NK-92 (cell line): Measurements from ENCODE around the gene WDFY1.
"Not testable (repeated sequence)": the region's sequence is repeated elsewhere in the genome, so short reads cannot be mapped to it uniquely, and the experiment has no call there.

Source experiments
- DNase-seq: peaks from one replicate; lab custom pipeline; 2025; ENCODE audit not compliant: unreplicated experiment; lab: John Stamatoyannopoulos, UW

WDFY1 gene

DNA sequence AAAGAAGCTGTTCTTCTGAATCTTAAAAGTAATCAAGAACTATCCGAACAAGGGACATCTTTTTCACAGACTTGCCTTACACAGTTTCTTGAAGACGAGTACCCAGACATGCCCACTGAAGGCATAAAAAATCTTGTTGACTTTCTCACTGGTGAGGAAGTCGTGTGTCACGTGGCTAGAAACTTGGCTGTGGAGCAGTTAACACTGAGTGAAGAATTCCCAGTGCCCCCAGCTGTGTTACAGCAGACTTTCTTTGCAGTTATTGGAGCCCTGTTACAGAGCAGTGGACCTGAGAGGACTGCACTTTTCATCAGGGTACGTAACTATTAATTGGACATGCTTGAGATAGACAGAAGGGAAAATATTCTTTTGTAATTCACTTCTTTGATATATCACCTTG, 14.6 kb upstream of the WDFY1 start:
- DNase-seq = no peak

DNA sequence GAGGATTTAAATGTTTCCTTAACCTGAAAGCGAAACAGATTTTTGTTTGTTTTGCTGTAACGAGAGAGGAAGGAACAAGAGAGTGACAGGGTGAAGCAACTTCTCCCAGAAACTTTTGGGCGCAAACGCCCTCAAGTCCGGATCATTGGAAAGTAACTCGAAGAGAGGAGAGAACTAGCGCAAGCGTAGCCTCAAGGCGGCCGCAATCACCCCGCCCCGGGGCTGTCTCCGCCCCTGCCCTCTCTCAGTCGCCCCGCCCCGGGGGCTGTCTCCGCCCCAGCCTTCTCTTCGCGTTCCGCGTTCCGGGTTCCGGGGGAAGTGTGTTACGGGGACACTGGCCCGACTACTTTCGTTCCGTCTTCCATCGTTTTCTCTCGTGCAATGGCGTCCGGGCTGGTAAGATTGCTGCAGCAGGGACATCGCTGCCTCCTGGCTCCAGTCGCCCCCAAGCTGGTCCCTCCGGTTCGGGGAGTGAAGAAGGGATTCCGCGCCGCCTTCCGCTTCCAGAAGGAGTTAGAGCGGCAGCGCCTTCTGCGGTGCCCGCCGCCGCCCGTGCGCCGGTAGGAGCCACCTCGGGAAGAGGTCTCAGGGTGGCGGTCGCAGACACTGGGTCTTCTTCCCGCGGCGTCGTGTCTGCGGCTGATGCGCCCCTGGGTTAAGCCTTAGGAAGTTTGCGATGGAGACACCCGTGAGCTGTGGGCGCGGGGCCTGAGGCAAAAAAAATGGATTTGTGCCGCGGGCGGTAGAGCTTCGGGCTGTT, 12.1 kb upstream of the WDFY1 start, which contains the start of gene MRPL44:
Gene MRPL44 (plus strand): TSS at position 372 of the 760 bp plus-strand sequence. CDS start 10 bp downstream, at position 382.
- peak; percentile 54 for DNase-seq

DNA sequence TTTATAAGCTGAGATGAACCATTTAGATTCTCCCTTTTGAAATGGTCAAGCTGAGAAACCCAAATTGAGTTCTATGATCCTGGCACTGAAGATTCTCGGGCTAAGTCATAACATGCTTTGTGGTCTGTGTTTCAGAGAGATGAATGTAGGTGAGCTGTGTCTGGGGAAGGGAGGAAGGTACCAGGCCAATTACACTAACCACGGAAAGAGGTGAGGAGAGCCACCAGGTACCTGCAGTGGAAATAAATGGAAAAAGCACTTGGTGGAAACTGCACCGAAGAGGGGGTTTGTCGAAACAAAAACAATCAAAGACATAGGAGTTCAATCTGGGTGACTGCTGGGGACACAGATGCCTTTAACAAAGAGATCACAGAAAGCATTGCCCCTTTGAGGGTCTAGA, 11.2 kb upstream of the WDFY1 start:
- DNase-seq = no peak

DNA sequence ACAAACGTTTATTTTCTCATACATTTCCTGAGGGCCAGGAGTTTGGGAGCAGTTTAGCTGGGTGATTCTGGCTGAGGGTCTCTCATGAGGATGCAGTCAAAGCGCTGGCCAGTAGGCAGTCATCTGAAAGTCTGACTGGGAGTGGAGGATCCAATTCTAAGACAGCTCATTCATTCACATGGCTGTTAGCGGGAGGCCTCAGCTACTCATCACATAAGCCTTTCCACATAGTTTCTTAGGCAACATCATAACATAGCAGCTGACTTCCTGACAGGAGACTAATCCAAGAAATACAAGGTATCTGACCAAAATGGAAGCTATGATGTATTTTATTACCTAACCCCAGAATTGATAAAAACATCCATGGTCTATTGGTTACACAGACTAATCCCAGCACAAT, 9.3 kb upstream of the WDFY1 start:
- no peak for DNase-seq

DNA sequence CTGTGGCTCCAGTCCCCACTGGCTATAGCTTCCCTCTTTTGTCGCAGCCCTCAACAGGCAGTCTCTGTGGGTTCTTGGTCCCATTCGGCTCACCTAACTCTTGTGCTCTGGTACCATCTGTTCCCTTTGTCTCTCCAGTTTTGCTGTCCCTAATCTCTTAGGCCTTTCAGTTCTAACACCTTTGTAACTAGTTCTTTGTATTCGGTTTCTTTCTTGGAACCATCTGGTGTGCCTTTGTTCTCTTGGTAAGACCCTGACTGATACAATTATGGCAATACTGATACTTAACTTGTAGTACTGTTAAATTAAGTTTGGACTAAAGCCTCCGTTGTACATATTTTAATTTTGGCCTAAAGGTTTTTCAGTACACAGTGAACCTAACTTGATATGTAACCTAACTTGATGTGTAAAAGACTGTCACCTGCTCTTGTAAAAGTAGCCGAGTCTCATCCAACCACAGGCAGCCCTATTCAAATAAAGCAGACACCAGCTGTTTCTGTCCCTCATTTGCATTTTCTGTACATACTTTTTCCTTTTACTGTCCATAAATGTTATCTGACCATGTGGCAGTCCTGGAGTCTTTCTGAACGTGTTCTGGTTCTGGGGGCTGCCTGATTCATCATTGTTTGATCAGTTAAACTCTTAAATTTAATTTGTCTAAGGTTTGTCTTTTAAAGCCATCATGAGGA, 7.3 kb upstream of the WDFY1 start:
- DNase-seq = no peak

DNA sequence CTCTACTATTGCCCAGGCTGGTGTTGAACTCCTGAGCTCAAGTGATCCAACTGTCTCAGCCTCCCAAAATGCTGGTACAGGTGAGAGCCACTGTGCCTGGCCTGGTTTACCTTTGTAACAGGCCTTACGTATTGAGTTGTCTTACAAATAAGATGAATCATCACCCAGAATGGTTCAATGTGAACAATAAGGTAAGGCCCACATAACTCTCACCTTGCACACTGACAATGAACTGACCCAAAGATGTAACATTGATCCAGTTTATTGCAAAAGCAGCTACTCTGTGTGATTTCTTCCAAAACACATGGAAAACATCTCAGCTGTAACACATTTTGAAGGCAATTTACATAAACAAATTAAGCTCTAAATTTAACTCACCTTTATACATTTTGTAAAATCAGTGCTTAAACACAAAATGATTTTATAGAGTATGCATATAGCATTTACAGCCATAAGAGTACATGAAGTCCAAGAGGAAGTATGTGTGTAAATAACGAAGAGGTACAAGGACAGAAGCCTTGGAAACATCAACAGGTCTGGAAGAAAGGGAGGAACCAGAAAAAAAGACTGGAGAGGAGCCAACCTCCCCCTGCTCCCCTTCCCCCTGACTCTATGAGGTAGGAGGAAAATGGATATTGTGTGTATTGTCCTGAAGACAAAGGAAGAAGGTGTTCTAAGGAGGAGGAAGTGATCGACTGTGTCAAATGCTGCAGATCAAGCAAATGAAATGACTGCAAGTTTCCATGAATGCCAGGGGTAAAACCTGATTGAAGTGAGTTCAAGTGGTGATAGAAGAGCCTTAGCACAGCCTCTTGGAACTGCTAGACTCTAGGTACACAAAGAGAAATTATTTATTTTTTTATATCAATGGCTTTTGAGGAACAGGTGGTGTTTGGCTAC, 5.6 kb upstream of the WDFY1 start:
- no peak for DNase-seq

DNA sequence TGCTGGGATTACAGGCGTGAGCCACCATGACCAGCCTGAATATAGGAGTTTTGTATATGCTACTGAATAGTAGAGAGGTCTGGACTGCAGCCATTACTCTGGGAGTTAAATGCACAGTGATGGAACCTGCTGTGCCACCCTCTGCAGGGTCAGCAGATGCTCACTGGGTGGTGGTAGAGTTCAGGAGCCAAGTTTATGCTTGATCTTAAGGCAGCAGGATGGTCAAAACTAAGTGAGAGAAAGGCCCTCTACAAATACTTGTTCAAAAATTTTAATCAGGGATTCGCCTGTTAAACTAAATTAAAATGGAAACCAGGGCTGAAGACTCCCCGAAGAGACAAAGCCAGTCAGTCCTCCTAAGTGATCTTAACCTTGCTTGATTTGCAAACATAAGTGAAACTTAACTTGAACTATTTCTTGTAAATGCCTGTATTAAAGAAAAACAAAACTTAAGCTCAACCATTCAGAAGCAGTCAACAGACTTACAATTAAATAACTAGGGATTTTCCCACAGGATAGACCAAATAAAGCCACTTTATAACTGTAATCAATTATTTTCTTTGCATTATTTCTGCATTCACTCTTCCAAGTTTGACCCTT, 4.2 kb upstream of the WDFY1 start:
- no peak for DNase-seq

DNA sequence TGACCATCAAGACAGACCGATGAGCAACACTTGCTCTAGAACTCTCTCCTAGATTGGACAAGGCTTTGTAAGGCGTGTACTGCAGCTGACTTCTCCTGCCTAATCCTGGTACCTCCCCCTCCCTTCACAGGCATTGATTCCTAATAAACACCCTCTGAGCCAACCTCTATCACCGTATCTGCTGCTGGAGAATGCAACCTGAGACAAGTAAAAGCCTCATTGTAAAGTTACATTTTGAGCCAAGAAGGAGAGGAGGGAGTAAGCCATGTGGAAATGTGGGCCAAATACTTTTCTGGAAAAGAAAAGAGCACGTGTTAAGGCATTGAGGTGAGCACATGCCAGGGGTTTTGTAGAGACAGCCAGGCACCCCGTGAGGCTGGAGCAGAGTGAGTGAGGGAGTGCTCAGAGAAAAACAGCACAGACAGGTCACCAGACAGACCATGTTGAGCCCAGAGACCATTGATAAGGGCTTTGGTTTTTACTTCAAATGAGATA, 2.6 kb upstream of the WDFY1 start:
- DNase-seq = no peak

DNA sequence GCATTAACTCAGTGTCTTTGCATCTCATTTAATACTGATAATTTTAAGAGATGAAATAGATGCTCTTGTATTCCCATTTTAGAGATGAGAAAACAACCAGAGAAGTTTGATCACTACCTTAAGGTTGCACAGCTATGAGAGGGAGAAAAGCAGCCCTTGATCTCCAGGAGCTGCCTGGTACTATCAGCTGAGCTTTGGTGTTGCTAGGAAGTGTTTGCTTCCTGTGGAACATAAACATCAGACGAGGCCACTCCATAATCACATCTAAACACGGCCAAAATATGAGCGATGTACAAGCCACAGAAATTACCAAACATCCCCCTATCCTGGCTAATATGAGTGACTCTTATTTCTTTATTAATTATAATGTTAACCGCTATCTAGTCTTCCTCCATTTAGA, 620 bp upstream of the WDFY1 start:
- no peak for DNase-seq

DNA sequence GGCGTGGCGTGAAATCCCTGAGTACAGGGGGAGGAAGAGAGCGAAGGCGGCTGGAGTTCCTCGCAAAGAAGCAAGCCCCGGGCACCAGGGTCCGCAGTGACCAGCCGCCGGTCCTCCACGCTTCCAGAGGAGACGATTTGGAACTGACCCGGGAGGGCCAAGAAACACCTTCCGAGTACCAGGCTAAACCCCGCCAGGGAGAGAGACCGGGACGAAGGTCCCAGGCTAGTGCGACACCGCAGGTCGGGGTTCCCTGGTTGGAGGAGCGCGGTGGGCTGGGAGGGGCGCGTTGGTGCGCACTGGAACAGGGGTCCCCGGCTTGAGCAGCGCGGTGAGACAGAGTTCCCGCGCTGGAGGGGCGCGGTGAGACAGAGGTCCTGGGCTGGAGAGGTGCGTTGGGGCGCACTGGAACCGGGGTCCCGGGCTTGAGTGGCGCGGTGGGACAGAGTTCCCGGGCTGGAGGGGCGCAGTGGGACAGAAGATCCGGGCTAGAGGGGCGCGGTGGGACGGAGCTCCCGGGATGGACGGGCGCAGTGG, 901 bp downstream of the WDFY1 start:
- no peak for DNase-seq

DNA sequence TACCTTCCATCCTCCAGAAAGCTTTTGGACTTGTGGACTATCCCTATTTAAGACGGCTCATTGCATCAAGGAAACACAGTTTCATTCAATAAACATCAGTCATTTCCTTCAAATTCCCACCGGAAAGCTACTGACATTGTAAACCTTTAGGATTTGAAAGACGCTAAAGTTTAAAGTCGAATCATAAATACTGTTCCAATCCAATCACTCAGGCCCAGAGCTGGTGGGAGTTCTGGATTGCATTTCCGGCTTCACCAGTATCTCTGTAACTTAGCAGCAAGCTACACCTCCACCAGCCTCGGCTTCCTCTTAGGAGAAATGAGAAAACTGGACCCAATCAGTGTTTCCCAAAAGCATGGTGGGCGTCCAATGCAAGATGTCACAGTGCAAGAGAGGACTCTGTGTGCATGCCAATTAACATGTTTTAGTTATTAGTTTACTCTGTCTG, 1.6 kb downstream of the WDFY1 start:
- DNase-seq = no peak

DNA sequence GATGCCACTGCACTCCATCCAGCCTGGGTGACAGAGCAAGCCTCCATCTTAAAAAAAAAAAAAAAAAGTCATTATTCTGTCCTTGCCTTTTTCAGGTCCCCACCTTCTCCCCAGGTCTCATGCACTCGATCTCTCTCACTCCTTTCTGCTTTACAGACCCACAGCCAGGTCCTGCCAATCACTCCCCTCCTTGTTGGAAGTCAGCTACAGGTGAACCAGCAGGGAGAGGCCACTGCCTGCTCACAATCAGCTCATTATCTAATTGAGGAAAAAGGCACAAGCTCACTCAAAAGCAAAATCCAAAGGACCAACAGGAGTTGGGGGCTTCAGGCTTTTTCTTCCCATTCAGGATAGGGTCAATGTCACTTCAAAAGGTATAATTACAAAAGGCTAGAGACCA, 2.0 kb downstream of the WDFY1 start:
- DNase-seq = no peak

DNA sequence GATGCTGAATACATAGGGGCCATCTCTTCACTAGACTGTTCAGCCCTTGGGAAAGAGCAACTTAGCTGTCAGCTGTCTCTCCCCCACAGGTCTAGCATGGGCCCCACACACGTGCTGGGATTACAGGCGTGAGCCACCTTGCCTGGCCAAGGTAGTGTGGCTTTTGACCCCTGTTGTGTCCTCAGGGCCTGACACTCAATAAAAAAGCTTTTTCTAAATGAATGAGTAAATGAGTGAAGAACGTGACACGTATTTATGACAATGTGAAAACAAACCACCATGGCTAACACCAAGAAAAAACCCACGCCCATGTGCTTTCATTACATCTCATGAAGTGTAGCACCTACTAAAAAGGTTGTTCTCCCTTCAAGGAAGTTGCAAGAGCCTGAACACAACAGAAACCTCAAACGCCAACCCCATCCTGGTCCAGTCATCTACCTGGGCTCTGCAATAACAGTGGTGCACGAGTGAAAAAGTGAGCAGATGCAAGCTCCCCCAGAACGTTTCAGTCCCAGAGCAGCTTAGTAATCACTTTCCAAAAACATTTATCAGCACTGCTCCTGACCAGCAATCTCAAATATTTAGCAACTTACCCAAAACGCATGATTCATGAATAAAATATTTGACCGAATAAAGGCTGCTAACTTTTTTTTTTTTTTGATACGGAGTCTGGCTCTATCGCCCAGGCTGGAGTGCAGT, 3.4 kb downstream of the WDFY1 start:
- no peak for DNase-seq

DNA sequence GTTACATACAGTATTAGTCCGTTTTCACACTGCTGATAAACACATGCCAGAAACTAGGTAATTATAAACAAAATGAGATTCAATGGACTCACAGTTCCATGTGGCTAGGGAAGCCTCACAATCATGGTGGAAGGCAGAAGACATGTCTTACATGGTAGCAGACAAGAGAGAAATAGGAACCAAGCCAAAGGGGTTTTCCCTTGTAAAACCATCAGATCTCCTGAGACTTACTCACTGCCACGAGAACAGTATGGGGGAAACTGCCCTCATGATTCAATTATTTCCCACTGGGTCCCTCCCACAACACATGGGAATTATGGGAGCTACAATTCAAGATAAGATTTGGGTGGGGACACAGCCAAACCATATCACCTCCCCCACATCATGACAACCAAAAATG, 5.7 kb downstream of the WDFY1 start:
- DNase-seq = not testable (repeated sequence)

DNA sequence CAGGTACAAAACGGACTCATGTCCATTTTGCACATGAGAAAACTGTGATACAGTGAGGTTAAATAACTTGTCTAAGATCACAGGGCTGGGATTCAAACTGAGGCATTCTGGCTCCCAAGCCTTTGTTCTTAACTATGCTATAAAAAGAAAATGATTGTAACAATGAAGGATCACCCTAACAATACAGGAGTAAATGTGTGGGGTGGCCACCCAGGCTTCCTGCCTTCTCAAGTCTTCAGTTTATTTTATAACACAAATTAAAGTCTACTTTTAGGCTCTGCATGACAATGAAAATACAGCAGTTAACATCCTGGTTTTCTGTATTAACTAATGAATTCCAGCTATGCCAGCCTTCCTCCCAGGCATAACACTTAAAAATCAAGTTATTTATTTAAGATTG, 7.6 kb downstream of the WDFY1 start:
- DNase-seq = no peak

DNA sequence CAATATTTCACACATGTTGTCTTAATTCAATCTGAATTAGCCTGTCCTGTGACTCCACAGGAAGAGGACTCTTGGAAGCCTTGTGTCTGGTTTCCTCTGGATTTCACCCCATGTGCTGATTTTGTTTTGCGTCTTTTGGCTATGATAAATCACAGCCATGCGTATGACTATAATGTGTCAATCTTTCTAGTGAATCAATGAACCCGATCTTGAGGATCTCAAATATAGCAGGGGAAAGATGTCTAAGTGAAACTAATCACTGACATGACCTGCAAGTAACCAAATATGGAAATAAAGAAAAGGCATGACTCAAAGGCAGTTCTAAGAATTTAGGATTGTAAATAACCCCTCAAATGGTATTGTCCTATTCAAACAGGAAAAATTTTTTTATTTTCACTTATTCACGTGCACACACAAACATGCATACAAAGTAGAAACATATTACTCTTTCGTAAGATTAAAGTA, 8.2 kb downstream of the WDFY1 start:
- DNase-seq = no peak

DNA sequence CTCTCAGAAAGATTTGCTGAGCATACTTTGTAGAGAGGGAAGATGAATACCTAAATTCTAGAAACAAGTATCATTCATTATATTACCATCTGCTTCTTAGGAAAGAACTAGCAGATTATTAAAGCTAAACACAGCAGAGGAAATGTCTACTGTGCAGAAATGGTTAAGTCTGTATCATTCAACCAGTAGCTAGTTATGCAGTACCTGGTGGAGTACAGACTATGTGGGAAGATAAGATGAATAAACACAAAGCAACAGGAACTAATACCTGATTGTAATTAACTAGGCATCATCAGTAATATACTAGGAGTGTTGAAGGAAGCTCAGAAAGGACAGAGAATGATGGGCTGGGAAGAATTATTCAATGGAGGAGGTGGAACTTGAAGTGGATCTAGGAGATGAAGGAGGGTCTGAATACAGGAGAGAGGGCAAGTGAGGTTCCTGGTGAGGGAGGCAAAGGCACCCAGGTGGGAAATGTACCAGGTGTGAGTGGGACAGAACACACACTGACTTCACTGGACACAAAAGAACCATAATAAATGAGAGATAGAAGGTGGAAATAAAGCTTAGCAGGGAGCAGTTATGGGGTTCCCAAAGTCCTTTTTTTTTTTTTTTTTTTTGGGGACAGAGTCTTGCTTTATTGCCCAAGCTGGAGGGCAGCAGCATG, 9.5 kb downstream of the WDFY1 start:
- no peak for DNase-seq

DNA sequence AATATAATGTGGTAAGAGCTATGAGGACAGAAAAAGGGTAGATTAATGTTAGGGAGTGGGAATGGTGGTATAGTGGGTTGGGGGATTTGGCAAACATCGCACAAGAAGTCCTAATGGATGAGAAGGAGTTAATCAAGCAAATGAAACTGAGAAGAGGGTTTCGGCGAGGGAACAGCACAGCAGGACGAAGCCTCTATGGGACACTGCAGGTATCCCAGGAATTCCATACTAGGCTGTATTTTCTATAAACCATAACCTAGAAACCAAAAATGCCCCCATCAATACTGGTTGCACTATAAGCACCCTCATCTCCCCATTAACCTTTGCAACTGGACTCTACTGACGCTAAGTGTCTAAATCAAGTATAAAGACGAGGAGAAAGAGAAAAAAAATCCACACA, 10.3 kb downstream of the WDFY1 start:
- no peak for DNase-seq
